ENCODE measurements around the gene POLR1E.

GRCh38 chr9:37515620-37516258 lies 30.0 kb downstream of the POLR1E start:
- TF ChIP-seq CTCF (IDR thresholded peaks at IDR 0.05) (no peak), POLR2AphosphoS5 (IDR thresholded peaks at IDR 0.05) (no peak)

All from stomach (tissue), 4 donors.